DMS153 treated with DMSO at 0.1 percent for 48 hours (cell line): ENCODE data around the gene SLN.

Experiments
- DNase-seq: peaks from one replicate; lab custom pipeline; 2025; ENCODE audit not compliant: unreplicated experiment; lab: John Stamatoyannopoulos, UW

Gene SLN

GRCh38 chr11:107688322-107688918 lies 23.4 kb downstream of the SLN start:
- DNase-seq, result no peak

- DNase-seq, result no peak
Observed at GRCh38 chr11:107683807-107684206, 28.0 kb downstream of the SLN start.

GRCh38 chr11:107683061-107683460 lies 28.8 kb downstream of the SLN start:
- no peak for DNase-seq

GRCh38 chr11:107682572-107682971 lies 29.3 kb downstream of the SLN start:
- no peak for DNase-seq

- DNase-seq, result no peak
Observed at GRCh38 chr11:107682171-107682570, 29.7 kb downstream of the SLN start.

- DNase-seq, result no peak
Observed at GRCh38 chr11:107679255-107680024, 32.4 kb downstream of the SLN start.

GRCh38 chr11:107678632-107678971 lies 33.3 kb downstream of the SLN start:
- DNase-seq, result no peak

- no peak for DNase-seq
Observed at GRCh38 chr11:107677924-107678631, 33.8 kb downstream of the SLN start.

- no peak for DNase-seq
Observed at GRCh38 chr11:107676336-107677057, 35.4 kb downstream of the SLN start.

GRCh38 chr11:107675902-107676301 lies 36.0 kb downstream of the SLN start:
- DNase-seq, result no peak

- DNase-seq, result no peak
Observed at GRCh38 chr11:107669893-107670601, 41.8 kb downstream of the SLN start.

- DNase-seq, result no peak
Observed at GRCh38 chr11:107669191-107669740, 42.6 kb downstream of the SLN start.

GRCh38 chr11:107666911-107667613 lies 44.8 kb downstream of the SLN start:
- DNase-seq, result no peak

- DNase-seq, result no peak
Observed at GRCh38 chr11:107665018-107665417, 46.8 kb downstream of the SLN start.

GRCh38 chr11:107661656-107662055 lies 50.2 kb downstream of the SLN start:
- DNase-seq, result no peak

GRCh38 chr11:107660066-107660465 lies 51.8 kb downstream of the SLN start:
- no peak for DNase-seq

- no peak for DNase-seq
Observed at GRCh38 chr11:107659310-107659709, 52.5 kb downstream of the SLN start.
